GM12878 (cell line): ENCODE data around the gene ALKBH8.

Experiments
- SIX5 ChIP-seq: IDR thresholded peaks from 2 replicates; pipeline ENCODE4 v1.6.1; 2011; ENCODE audit warnings: mild to moderate bottlenecking, low read depth, low read length, moderate library complexity; ENCODE audit not compliant: severe bottlenecking
- ZNF24 ChIP-seq: fragments of 450-650 bp; IDR thresholded peaks from 2 replicates; pipeline ENCODE4 v1.6.1; 2017; ENCODE audit warnings: antibody characterized with exemption, mild to moderate bottlenecking

- TF ChIP-seq SIX5 (no peak), ZNF24 (no peak)
Observed at GRCh38 chr11:107473792-107474191, 91.7 kb downstream of the ALKBH8 start.
